ENCODE results near the gene POU2F1. TPM values are rescaled to one million over a fixed set of nuclear protein-coding genes. Genes with fewer than 3 reads are reported as not detected.
A peak's percentile ranks its signal among the peaks of the same experiment; 100 is the strongest.

Gene POU2F1
- total RNA-seq: 10 to 100 TPM in 1 of 2 donors, 1 to 10 TPM in 1; 7.7 to 10.5 TPM
- polyA plus RNA-seq: 1 to 10 TPM in 1 of 2 donors, under 1 TPM in 1; 0.93 to 5.4 TPM

DNA sequence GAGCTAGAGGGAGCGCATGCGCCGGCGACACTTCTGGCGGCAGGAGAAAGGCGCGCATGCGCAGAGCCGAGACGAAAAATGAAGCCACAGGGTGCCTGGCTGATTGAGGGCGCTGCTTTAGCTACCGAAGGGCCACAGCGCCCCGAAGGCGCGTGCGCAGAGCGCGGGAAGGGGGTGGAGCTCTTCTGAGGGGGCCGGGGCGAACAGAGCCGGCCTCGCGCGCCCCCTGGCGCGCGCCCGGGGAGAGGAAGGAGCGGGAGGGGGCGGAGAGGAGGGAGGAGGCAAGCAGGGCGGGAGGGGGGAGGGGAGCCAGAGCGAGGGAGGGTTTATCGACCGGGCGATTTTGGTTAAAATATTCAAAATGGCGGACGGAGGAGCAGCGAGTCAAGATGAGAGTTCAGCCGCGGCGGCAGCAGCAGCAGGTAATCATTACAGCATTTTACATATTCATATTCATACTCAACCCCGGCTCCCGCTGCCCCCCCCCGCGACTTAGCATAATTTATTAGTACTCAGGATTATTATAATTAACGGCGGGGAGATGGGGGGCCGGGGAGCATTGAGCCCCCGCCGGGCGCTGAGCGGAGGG, at the start of gene POU2F1:
POU2F1 (plus strand) TSS at position 350 of the 589 bp plus-strand sequence; CDS start at position 362, 12 bp downstream.
- TF ChIP-seq, protein P1, sequence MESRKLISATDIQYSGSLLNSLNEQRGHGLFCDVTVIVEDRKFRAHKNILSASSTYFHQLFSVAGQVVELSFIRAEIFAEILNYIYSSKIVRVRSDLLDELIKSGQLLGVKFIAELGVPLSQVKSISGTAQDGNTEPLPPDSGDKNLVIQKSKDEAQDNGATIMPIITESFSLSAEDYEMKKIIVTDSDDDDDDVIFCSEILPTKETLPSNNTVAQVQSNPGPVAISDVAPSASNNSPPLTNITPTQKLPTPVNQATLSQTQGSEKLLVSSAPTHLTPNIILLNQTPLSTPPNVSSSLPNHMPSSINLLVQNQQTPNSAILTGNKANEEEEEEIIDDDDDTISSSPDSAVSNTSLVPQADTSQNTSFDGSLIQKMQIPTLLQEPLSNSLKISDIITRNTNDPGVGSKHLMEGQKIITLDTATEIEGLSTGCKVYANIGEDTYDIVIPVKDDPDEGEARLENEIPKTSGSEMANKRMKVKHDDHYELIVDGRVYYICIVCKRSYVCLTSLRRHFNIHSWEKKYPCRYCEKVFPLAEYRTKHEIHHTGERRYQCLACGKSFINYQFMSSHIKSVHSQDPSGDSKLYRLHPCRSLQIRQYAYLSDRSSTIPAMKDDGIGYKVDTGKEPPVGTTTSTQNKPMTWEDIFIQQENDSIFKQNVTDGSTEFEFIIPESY (IDR thresholded peaks at IDR 0.05): no peak
- TF ChIP-seq YY1 (IDR thresholded peaks at IDR 0.05) (peak; percentile 99), ATF3 (IDR thresholded peaks at IDR 0.05) (no peak), RAD21 (IDR thresholded peaks at IDR 0.05) (peak; percentile 54 to 59), GABPA (IDR thresholded peaks at IDR 0.05 in 1 of 2, conservative IDR thresholded peaks at IDR 0.05 in 1 of 2) (peak in 1 of 2 donors; percentile 1), HNF4A (conservative IDR thresholded peaks at IDR 0.05) (peak in 1 of 2 donors; percentile 8), FOXA2 (IDR thresholded peaks at IDR 0.05) (no peak), HNF4G (IDR thresholded peaks at IDR 0.05) (no peak), NR2F2 (IDR thresholded peaks at IDR 0.05) (no peak), EGR1 (IDR thresholded peaks at IDR 0.05; ENCODE audit: low read depth in 2 of 2) (peak; percentile 26 to 29), SP1 (IDR thresholded peaks at IDR 0.05) (peak; percentile 51), RXRA (IDR thresholded peaks at IDR 0.05) (peak in 1 of 2 donors; percentile 12), MAX (IDR thresholded peaks at IDR 0.05) (no peak), TAF1 (conservative IDR thresholded peaks at IDR 0.05) (peak; percentile 69), FOXA1 (IDR thresholded peaks at IDR 0.05) (no peak), JUND (IDR thresholded peaks at IDR 0.05) (no peak)
- TF ChIP-seq, protein P2, sequence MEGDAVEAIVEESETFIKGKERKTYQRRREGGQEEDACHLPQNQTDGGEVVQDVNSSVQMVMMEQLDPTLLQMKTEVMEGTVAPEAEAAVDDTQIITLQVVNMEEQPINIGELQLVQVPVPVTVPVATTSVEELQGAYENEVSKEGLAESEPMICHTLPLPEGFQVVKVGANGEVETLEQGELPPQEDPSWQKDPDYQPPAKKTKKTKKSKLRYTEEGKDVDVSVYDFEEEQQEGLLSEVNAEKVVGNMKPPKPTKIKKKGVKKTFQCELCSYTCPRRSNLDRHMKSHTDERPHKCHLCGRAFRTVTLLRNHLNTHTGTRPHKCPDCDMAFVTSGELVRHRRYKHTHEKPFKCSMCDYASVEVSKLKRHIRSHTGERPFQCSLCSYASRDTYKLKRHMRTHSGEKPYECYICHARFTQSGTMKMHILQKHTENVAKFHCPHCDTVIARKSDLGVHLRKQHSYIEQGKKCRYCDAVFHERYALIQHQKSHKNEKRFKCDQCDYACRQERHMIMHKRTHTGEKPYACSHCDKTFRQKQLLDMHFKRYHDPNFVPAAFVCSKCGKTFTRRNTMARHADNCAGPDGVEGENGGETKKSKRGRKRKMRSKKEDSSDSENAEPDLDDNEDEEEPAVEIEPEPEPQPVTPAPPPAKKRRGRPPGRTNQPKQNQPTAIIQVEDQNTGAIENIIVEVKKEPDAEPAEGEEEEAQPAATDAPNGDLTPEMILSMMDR (IDR thresholded peaks at IDR 0.05; ENCODE audit: low read depth, low read length, missing input control): peak; percentile 73
- TF ChIP-seq, protein P3, sequence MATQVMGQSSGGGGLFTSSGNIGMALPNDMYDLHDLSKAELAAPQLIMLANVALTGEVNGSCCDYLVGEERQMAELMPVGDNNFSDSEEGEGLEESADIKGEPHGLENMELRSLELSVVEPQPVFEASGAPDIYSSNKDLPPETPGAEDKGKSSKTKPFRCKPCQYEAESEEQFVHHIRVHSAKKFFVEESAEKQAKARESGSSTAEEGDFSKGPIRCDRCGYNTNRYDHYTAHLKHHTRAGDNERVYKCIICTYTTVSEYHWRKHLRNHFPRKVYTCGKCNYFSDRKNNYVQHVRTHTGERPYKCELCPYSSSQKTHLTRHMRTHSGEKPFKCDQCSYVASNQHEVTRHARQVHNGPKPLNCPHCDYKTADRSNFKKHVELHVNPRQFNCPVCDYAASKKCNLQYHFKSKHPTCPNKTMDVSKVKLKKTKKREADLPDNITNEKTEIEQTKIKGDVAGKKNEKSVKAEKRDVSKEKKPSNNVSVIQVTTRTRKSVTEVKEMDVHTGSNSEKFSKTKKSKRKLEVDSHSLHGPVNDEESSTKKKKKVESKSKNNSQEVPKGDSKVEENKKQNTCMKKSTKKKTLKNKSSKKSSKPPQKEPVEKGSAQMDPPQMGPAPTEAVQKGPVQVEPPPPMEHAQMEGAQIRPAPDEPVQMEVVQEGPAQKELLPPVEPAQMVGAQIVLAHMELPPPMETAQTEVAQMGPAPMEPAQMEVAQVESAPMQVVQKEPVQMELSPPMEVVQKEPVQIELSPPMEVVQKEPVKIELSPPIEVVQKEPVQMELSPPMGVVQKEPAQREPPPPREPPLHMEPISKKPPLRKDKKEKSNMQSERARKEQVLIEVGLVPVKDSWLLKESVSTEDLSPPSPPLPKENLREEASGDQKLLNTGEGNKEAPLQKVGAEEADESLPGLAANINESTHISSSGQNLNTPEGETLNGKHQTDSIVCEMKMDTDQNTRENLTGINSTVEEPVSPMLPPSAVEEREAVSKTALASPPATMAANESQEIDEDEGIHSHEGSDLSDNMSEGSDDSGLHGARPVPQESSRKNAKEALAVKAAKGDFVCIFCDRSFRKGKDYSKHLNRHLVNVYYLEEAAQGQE (IDR thresholded peaks at IDR 0.05): no peak
- Histone ChIP-seq H3K9me3 (ENCODE audit: control insufficient read depth in 4 of 4, low read length in 3 of 4) (no peaks in the 10 kb centered on the region), H3K27ac (ENCODE audit: low read depth in 1 of 2, low read length in 2 of 2) (peak within 1 kb of the TSS; percentile 97), H3K9ac (ENCODE audit: low read depth in 1 of 2, low read length in 2 of 2) (peak within 1 kb of the TSS; percentile 75 to 82), H3K36me3 (ENCODE audit: control insufficient read depth in 4 of 4, insufficient read depth in 3 of 4, low read depth in 1 of 4, low read length in 3 of 4) (no peaks in the 10 kb centered on the region), H3K4me3 (ENCODE audit: low read depth in 1 of 3, low read length in 3 of 3) (peak within 1 kb of the TSS; percentile 89 to 99 (median 91)), H3K4me1 (ENCODE audit: control insufficient read depth in 4 of 4, insufficient read depth in 4 of 4, low read length in 3 of 4) (peaks cover 0 to 23% (median 18%) of the 10 kb centered on the region in 4 donors), H3K27me3 (ENCODE audit: control insufficient read depth in 4 of 4, insufficient read depth in 4 of 4, low read length in 3 of 4) (no peaks in the 10 kb centered on the region)
- under 1% methylated on average over 53 of the region's 53 CpGs for WGBS
- peak; percentile 98 for DNase-seq (ENCODE audit: low spot score)
